ENCODE data around the gene GALNT7.

DNA sequence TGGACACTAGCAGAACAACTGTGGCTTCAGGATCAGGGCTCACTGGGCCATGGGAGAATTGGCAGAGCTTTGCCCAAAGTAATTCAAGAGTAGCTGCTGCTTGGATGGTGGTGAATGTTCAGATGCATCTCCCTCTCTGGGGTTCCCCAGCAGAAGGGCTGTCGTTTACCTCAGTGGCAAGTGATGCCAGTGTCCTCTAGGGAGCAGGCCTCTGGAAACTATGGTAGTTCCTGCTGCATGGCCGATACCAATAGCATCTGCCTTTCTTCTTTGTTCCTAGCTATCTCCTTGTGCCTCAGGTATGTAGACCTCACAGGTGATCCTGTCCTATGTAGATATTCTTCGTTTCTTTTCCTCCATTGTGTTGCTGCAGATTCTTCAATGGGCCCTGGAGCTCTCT, 139.2 kb downstream of the GALNT7 start:
- TF ChIP-seq, protein P1, sequence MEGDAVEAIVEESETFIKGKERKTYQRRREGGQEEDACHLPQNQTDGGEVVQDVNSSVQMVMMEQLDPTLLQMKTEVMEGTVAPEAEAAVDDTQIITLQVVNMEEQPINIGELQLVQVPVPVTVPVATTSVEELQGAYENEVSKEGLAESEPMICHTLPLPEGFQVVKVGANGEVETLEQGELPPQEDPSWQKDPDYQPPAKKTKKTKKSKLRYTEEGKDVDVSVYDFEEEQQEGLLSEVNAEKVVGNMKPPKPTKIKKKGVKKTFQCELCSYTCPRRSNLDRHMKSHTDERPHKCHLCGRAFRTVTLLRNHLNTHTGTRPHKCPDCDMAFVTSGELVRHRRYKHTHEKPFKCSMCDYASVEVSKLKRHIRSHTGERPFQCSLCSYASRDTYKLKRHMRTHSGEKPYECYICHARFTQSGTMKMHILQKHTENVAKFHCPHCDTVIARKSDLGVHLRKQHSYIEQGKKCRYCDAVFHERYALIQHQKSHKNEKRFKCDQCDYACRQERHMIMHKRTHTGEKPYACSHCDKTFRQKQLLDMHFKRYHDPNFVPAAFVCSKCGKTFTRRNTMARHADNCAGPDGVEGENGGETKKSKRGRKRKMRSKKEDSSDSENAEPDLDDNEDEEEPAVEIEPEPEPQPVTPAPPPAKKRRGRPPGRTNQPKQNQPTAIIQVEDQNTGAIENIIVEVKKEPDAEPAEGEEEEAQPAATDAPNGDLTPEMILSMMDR (IDR thresholded peaks at IDR 0.05) = no peak
- TF ChIP-seq POLR2A (IDR thresholded peaks at IDR 0.05) = no peak
- TF ChIP-seq EP300 (IDR thresholded peaks at IDR 0.05) = no peak
- no peak for TF ChIP-seq POLR2AphosphoS5 (IDR thresholded peaks at IDR 0.05)
